Suppressor macrophage treated with lipopolysaccharide for 4 hours (primary cell): ENCODE data around the gene NOVA2.
A peak's percentile ranks its signal among the peaks of the same experiment; 100 is the strongest.

ENCODE experiments used
- DNase-seq: peaks from one replicate; pipeline ENCODE4 v3.0.0-alpha.2; 2020

The NOVA2 gene

DNA sequence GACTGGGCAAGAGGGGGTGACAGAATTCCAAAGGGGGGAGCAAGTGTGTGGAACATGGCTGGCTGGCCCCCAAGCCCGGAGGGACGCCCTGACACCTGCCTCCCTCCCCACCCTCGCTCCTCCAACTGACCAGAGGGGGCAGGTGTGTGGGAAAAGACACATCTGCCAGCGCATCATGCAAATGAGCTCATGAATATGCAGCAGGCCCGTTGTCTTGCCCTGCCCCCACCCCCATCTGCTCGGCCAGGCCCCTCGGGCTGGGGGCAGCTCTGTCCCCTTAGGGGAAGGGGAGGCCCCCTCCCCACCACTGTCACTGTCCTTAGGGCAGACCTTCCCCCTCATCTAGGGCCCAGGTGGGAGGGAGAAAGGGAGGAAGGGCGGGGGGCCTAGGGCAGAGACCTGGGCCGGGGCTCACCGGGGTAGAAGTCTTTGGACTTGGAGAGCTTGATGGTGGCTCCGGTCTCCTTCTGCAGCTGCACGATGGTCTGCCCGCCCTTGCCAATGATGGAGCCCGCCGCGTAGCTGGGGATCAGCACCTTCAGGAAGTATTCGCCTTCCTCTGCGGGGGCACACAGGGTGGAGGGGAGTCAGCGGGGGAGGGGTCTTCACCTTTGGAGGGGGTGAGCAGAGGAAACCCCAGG lies 12.9 kb downstream of the NOVA2 start:
- no peak for DNase-seq

DNA sequence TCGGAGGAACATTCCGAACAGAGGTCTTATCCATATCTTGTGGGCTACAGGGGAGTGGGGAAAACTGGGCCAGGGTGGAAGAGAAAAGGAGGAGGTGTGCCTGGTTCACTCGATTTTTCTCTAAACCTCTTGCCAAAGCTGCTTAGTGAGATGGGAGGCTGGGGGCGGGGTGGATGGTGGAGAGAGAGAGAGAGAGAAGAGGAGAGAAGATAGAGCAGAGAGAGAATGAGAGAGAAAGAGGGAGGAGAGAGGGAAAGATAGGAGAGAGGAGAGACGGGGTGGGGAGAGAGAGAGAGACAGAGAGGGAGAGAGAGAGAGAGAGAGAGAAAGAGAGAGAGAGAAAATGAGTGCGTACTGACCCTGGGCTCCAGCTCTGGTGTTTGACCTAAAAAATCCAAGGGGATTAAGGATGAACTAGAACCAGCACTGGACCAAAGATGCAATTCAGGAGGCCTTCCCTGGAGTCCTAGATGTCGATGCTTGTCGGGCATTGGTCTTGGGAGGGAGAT lies 14.1 kb downstream of the NOVA2 start:
- no peak for DNase-seq

DNA sequence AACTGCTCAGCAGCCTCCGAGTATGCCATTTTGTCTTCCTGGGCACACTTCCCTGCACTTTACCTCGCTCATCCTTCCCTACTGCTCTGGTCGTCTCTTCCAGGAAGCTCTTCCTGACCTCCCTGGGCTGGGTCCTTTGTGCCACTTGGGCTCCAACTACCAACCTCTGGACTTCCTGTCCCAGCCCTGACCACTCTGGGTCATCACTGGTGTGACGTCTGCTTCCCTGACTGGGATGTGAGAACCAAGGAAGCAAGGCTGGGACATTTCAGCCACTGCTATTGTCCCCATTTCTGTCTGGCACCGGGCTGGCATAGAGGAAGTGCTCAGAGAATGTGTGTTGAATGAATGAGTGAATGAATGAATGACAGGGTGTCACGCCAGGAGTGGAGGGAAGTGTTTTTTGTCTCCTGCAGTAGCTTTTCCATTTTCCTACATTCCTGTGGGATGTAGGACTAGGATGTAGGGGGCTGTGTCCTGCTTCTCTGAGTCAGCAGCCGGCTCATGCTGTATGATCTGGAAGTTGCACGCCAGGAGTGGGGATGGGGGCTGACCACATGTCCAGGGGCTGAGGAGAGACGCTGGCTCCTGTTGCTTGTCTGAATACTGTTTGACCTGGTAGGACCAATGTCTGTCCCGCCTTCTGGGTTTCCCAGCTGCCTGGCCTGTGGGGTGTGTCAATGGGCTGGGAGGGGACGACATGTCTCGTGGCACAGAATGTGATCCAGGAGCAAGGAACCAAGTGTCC lies 14.7 kb downstream of the NOVA2 start:
- DNase-seq: no peak

DNA sequence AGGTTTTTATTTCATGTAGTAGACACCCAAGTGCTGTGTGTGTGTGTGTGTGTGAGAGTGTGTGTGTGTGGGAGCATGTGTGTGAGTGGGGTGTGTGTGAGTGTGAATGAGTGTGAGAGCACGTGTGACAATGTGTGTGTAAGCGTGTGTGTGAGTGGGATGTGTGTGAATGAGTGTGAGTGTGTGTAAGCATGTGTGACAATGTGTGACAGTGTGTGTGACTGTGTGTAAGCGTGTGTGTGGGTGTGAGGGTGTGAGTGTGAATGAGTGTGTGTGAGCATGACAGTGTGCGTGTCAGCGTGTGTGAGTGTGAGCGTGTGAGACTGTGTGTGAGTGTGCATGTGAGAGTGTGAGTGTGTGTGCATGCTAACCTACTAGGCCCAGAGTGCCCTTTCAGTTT lies 15.3 kb downstream of the NOVA2 start:
- no peak for DNase-seq

DNA sequence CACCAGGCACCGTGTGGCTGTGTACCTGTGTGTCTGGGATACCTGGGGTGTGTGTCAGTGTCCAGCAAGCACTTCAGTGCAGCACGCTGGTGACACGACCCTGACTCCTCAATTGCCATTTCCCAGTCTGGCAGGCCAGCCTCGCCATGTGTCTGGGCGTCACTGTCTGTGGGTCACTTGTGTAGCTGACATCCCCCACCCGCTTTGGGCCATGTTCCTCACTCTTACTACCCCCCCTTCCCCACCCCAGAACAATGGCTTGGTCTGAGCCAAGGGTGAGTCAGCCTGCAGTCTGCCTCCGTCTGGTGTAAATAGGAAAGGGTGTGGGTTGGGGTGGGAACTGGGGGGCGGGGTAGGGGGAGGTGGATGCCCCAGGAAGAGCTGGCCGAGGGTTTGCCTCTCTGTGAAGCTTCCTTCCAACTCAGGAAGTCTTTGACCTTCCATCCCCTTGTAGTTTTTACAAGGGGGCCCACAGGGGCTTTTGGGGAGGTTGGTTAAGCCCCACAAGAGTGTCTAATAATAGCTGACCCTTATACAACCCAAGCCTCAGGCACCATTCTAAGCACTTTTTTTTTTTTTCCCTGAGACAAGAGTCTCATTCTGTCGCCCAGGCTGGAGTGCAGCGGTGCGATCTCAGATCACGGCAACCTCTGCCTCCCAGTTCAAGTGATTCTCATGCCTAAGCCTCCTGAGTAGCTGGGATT lies 17.6 kb downstream of the NOVA2 start:
- DNase-seq: no peak

DNA sequence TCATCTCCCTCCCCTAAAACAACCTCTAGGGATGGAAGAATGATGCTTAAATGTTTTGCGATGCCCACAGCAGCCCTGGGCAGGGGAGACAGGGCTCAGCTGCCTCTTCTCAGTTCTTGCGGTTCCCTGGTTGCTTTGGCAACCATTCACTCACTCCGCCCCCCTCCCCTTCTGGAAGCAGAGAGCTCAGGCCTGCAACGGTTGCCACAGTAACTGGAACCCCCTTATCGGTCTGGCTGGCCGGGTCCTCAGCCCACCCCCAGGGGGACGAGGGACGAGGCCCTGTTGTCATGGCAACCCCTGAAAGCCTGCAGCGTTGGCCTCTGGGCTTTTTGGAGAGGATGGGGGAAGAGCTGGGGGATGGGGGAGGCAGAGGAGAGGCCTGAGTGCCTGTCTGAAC lies 19.5 kb downstream of the NOVA2 start:
- no peak for DNase-seq

DNA sequence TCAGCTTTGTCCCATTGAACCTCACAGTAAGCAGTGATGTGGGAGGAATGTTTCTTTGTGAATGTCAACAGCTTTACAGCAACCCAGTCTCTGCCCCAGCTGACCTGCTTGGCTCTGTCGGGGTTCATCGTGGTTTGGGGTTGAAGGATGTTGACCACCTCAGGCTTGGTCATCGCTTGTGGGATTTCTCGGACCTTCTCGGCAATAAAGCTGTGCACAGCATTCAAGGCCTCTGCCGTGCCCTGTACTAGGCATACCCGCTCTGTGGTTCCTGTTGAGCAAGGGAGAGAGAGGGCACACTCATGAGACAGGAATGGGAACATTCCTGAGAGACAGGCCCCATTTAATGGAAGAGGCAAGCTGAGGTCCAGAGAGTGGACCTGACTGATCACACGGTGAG lies 20.0 kb downstream of the NOVA2 start:
- DNase-seq: no peak

DNA sequence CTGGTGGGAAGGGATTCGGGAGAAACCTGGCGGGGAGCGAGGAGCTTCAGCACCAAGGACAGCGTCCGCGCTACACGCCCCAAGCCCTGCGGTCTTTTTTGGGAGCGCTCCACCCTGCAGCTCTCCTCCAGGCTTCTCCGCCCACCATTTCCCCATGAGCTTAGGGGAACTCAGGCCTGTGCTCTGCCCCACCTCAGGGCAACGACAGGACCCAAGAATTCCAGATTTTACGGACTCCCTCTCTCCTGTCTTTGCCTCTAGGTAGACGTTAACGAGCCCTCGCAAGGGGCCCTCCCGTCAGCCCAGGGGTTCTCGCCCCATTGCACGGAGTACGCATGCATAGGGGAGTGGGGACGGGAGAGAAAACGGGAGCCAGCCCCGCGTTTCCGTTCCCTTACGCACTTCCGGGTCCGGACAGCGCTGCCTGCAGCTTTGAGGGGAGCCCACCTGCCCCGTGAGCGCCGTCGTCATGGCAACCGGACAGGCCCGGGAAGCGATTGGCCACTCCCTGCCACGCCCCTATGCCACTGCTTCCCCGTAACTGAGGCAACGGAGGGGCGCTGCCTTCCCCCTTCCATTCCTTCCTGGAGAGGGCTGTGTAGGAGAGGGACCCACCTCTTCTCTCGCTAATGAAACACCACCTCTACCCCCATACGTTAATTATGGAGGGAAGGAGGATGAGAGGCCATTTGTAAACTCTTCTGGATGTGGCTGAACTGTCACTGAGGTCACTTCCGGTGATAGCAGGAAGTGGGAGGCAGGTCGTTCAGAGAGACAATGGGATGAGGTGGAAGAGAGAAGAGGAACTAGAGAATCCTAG lies 20.8 kb downstream of the NOVA2 start:
- peak; percentile 51 for DNase-seq

DNA sequence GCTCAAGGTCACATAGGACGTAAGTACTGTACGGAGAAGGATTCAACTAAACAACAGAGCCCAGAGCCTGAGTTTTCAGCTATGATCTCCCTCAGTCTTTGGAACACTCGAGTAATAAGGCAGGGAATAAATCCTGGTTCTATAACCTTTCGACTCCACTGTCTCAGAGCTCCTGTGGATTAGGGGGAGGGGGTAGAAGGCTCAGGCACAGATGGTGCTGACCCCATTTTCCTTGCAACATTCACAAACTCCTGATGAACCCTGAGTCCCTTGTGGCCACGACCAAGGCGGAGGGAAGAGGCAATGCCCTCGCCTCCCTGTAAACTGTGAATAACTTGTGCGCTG lies 21.4 kb downstream of the NOVA2 start:
- DNase-seq: no peak

DNA sequence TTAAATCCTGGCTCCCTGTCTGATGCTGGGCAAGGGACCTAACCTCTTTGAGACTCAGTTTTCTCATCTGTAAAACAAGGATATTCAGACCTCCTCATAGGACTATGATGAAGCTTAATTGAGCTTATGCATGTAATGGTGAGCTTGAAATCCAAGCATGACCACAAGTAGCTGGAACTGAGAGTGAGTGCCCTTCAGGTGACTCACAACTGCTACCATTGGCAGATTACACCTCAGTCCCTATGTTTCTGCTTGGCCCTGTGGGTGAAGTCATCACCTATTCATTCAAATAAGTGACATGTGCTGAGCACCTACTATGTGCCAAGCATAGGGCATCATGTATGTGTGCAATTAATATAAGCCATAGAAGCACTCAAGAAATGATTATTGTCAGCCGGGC lies 25.7 kb downstream of the NOVA2 start:
- no peak for DNase-seq

DNA sequence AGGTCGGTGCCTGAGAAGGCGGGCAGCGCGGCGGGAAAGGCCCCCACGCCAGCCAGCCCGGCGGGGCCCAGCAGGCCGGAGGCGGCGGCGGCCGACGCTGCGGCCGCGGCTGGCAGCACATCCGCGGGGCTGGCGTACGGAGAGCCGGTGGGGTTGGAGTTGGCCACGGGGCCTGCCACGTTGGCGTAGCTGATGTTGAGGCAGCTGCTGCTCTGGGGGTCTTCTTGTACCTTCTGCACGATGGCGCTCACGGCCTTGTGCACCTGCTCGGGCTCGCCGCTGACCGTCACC lies 33.2 kb downstream of the NOVA2 start:
- DNase-seq: no peak

DNA sequence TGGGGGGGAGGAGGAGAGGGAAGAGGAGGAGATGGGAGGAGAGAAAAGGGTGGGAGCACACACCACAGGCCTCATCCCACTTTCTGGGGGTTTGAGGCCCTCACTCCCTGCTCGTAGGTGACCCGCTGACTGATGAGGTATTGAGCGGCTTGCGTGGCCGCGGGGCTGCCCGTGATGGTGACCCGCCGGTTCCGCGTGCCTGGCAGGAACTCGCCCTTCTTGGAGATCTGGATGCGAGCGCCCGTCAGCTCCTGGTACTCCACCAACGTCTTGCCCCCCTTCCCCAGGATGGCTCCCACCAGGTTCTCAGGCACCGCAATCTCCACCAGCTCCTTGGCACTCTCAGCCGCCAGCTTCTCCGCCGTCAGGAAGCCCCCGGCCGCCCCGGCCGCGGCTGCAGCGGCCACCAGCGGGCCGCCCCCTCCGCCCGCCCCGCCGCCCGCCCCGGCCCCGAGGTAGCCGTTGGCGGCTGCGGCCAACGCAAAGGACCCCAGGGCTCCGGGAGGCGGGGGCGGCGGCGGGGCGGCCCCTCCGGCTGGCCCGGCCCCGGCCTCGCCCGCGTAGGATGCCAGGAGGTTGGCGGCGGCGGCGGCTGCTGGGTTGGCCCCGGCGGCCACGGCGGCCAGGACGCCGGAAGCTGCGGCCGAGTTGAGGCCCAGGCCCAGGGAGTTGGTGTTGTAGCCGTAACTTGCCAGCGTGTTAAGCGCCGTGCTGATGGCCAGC lies 33.7 kb downstream of the NOVA2 start:
- no peak for DNase-seq

DNA sequence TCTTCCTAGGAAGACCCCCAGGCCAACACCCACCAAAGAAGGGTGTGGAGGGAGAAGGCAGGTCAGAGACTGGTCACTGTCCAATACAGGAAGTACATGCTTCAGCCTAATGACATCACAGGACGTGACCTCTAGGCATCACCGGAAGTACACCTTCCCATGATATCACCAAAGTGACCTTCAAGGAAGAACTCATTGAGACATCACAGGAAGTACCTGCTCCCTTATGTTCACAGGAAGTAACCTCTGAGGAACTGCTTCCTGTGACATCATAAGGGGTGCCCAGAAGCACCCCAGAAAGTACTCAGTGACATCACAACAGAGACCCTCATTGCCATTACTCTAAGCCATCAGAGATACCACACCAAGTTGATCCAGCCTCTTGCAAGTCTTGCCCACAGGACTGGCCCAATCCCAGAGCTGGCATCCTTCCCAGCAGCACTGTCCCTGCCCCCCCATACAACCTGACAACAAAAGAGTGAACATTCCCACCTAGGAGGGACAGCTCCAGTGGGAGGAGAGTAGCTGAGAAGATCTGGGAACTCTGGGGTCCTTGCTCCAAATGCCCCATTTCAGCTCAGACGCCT lies 34.8 kb downstream of the NOVA2 start:
- DNase-seq: no peak

DNA sequence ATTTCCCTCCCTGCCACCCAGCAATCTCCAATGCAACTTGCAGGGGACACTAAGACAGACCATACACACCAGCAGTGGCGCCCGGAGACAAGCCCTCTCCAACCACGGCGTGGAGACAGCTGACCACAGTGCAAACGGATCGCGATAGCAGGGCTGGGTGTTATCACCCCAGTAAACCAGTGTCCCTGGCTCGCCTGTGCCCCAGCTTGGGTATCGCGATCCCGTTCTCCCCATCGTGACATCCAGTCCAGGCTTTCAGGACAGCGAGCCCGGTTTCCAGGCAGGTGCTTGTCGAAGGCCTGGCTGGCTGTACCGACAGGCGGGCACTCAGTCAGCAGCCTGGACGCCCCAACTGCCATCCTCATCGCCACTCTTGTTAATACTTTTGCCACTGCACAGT lies 38.4 kb downstream of the NOVA2 start:
- DNase-seq: no peak

DNA sequence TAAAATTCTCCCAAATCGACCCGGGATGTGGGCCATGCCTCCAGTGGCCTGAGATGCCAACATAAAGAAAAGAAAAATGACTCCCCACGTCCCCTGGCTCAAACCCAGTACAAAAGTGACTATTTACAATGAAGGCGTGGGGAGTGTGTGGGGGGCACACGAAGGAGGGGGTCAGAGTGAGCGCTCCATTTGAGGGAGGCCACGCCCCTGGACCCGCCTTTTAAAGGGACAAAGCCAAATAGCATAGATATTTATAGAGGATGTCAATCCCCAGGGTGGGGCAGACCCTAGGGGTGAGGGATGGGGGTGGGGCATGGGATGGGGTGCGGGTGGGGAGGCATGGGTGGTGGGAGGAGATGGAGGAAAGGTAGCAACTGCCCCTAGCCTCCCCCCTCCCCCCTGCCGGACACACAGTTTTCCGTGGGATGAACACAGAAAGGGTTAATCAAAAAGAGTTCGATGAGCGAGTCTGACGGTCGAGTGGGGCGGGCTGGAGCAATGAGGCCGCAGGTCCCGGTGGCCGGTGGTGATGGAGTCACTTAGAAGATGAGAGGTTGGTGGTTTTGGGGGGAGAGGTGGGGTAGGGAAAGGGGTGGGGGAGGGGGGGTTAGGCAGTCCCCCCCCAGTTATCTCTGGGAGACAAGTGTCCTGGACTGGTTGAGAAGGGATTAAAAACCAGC lies 39.0 kb downstream of the NOVA2 start:
- no peak for DNase-seq

DNA sequence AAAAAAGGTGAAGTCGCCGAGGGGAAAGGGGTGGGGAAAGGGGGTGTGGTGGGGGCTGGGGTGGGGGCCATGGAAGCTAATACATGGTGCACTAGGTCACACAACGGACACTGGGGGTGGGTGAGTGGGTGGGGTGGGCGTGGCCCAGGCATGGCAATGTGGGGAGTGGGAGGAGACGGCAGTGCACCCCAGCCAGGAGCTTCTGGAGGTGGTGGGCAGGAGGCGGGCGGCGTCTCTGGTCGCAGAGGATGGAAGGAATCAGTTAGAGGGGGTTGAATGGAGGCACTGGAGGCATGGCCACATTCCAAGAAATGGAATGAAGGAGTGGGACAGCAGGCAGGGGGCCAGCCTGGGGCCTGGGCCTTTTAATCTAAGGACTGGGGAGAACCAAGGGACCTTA lies 39.9 kb downstream of the NOVA2 start:
- DNase-seq: no peak

DNA sequence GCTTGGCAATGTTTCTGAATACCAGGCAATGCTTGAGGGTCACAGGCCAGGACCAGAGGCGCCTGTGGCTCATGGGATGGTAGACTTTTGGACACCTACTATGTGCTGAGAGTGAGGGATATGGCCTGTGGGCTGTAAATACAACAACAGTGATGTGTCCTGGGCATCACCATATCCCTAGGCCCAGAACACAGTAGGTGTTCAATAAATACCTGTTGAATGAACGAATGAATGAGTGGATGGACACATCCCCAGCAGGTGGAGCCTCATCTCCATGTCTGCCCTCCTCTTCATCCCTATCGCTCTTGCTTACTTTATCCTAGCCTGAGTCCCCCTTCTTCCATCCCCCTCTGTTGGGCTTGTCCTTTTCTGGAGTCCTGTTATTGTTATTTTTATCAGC lies 42.6 kb downstream of the NOVA2 start:
- no peak for DNase-seq

DNA sequence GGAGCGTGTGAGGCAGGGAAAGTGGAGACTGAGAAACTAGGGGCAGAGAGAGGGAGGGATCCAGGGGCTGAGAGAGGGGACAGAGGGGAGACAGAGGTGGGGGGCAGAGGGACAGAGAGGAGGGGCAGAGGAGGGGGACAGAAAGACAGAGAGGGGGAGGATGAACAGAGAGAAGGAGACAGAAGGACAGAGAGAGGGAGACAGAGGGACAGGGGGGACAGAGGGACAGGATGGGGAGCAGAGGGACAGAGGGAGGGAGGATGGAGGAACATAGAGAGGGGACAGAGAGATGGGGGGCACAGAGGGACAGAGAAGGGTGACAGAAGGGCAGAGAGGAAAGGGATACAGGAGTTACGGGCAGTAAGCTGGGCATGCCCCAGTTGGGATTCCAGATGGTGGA lies 44.4 kb downstream of the NOVA2 start:
- no peak for DNase-seq

DNA sequence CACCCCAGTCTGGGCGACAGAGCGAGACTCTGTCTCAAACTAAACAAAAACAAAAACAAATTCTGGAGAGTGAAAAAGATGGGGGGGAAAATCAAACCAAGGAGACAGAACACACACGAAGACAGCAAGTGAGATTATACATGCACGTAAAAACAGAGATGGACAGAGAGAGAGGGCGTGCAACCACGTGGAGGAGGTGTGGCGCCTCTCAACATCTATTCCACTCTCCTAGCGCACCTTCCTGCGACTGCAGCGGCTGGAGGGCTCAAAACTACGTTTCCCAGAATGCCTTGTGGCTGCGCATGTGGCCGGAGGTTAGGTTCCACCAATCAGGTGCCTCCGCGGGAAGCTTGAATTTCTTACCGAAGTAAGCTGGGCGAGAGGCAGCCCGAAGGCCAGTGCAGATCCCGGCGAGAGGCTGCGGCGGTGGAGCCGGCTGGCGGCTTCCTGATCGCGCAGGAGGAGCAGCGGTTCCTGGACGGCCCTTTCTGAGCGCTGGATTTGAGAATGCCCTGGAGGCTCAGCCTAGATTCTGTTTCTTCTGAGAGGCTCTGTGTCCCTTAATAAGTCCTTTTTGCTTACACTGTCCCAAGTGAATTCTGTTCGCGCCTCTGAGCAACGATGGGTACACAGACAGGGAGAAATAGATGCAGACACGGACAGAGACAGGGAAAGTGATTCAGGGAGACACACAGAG lies 46.0 kb downstream of the NOVA2 start:
- peak; percentile 93 for DNase-seq

DNA sequence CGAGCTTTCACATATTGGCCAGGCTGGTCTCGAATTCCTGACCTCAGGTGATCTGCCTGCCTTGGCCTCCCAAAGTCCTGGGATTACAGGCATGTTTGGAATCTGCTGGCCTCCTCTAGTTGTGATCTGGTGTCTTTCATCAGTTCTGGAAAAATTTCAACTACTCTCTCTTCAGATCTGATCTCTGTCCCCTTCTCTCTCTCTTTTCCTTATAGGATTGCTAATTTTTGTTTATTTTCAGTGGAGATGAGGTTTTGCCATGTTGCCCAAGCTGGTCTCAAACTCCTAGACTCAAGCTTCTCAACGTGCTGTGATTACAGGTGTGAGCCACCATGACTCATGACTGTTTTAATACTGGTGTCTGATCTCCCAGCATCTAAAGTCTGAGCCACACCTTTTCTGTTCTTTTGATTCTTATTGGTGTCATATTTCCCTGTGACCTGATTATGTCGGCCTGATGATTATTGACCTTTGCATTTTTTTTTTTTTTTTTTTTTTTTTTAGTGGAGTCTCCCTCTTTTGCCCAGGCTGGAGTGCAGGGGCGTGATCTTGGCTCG lies 48.7 kb downstream of the NOVA2 start:
- DNase-seq: no peak

DNA sequence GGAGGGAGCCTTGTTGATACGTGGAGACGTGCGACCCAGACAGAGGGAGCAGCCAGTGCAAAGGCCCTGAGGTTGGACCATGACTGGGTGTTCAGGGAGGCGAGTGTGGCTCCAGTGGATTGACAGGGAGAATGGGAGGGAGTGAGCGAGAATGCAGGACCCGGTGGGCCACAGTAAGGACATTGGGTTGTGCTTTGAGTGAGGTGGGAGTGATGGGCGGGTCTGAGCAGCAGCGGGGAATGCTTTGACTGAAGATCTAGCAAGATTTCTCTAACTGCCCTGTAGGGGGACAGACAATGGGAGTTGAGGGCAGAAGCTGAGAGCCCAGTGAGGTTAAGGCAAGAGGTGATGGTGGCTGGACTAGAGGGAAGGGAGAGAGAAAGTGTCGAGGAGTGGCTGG lies 51.4 kb downstream of the NOVA2 start:
- no peak for DNase-seq
